NCI-H2107 treated with DMSO at 0.1 percent for 48 hours (cell line): Measurements from ENCODE around the gene FOXD4.
"Not testable (repeated sequence)": the region's sequence is repeated elsewhere in the genome, so short reads cannot be mapped to it uniquely, and the experiment has no call there.

Experiments
- DNase-seq: peaks from one replicate; lab custom pipeline; 2025; ENCODE audit not compliant: unreplicated experiment; lab: John Stamatoyannopoulos, UW

FOXD4 gene

GRCh38 chr9:117995-118467 lies at the start of gene FOXD4:
TSS of gene FOXD4 (minus strand) at chr9:118417. CDS start at chr9:118119, 298 bp downstream.
- DNase-seq: not testable (repeated sequence)

DNA sequence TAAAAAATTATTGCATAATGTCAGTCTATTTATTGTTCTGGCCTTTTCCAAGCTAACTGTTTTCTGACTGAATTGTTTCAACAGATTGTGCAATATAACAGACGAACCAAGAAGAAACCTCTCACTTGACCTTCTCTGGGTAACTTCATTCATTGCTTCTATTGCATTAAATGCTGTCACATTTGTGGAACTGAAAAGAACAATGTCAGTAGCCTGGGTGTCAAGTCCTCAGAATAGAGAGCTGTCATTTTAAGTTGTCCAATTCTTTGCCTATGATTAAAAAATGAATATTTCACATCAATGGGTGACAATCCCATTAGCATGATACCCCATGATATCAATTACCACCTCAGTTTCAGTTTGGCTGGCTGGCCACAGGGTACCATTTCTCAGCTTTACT lies 41.7 kb upstream of the FOXD4 start:
- DNase-seq: not testable (repeated sequence)

DNA sequence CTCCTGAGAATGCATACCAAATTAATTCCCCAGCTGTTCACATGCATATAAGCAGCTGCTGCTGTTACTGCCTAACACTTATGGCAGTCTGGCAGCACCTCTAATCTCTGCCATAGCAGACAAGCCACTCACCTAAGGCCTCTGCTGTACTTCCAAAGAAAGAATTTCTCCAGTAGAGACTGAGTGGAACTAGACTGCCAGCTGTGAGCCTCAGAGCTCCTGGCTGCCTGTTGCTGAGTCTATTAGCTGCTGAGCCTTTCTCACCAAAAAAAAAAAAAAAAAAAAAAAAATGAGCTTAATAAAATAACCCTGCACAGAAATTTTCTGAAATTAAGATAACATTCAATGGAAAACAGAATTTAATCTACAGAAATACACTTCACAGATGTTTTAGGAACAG lies 33.0 kb upstream of the FOXD4 start:
- not testable (repeated sequence) for DNase-seq

DNA sequence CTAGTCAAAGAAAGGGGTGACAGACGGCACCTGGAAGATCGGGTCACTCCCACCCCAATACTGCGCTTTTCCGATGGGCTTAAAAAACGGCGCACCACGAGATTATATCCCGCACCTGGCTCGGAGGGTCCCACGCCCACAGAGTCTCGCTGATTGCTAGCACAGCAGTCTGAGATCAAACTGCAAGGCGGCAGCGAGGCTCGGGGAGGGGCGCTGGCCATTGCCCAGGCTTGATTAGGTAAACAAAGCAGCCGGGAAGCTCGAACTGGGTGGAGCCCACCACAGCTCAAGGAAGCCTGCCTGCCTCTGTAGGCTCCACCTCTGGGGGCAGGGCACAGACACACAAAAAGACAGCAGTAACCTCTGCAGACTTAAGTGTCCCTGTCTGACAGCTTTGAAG lies 21.7 kb upstream of the FOXD4 start:
- not testable (repeated sequence) for DNase-seq

DNA sequence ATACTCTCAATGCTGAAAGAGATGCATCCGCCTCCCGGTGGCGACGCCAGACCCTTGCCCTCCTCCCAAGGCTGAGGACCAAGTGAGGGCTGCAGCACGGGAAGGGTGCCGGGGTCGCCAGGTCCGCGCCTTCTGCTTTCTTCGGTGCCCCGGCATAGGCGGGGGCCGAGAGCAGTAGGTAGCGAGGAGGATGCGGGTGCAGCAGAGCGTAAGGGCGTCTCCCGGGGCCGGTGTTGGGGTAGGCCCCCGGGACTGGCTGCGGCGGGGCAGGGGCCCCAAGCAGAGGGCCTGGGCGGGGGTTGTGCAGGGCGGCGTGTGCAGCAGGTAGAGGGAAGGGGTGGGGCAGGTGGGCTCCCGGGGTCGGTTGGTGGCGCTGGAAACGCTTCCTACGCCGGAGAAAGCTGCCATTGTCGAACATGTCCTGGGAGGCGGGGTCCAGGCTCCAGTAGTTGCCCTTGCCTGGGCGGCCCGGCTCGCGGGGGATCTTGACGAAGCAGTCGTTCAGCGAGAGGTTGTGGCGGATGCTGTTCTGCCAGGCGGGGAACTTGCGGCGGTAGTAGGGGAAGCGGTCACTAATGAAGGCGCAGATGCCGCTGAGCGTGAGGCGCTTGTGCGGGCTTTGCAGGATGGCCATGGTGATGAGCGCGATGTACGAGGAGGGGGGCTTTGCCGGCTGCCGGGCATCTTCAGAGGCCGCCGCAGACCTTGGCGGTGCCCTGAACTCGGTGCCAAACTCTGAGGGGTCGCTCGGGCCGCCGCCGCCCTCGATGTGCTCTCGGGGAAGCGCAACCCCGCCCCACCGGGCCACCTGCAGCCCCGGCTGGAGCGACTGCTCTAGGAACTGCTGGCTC lies 848 bp downstream of the FOXD4 start:
- not testable (repeated sequence) for DNase-seq

DNA sequence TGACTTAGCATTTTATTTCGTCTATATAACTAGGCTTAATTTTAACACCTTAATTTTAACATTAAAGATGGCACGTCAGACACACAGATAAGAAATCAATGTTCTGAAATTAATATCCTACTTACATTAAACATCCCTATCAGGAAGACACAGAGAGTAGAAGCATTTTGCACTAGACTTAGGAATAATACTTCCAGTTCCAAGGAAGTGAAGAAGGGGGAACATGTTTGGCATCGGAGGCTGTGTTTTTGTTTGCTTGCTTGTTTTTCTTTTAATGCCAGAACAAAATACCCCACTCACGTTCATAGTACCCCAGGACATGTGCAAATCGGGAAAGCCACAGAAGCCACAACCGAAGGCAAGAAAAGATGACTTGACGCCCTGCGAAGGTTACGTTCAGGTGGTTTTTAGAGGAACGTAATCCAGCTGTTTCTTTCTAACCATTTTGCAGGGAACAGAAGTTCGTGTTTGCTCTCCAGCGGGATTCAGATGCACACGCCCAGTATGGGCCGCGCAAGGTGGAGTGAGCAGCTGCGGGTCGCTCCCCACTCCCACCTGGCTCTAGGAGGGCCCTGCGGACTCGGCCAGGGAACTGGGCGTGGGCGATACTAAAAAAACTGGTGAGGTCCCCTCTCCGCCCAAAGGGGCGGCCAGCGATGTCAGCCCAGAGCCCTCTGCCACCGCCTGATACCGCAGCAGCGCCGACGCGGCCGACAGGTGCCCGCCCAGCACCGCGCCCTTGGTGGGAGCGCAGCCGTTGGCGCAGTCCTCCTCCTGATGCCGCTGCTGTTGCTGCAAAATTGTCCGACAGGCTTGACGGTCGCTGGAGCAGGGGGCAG lies 1.8 kb downstream of the FOXD4 start:
- DNase-seq: not testable (repeated sequence)

- not testable (repeated sequence) for DNase-seq
Observed at GRCh38 chr9:115118-115451, 3.1 kb downstream of the FOXD4 start.

- DNase-seq: not testable (repeated sequence)
Observed at GRCh38 chr9:114267-115117, 3.7 kb downstream of the FOXD4 start.

DNA sequence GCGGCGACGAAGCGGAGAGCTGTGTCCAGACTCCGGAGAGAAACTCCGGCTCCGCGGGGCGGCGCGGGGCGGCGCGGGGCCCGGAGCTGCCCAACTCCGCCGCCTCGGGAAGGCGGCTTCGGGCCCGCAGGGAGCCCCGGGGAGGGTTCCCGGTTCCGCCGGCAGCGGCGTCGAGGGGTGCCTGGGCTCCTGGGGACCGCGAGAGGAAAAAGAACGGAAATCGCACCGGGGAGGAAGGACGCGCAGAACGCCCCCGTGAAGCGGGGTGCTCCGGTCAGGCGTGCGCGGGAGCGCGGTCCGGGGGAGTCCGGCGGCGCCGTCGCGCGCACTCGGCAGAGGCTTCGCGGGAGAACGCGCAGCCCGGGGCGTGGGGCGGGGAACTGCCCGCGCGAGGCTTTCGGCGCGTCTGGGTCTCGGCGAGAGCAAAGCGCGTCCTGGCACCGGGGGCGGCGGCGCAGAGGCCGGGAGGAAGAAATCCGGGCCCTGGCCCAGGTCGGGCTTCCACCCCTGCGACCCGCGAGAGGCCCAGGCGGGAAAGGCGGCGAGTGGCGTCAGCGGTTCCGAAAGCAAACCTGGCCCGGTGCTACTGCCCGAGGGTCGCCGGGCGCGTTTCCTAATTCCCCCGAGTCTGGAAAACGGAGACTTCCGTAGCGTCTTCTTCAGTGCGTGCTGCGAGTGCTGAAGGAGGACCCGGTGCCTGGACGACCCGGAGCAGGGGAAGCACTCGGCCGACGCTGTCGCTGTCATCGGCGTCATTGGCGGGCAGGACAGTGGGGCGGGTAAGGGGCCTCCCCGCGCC lies 4.5 kb downstream of the FOXD4 start:
- DNase-seq: not testable (repeated sequence)

- not testable (repeated sequence) for DNase-seq
Observed at GRCh38 chr9:112589-113467, 5.4 kb downstream of the FOXD4 start.

GRCh38 chr9:110672-111071 lies 7.5 kb downstream of the FOXD4 start:
- not testable (repeated sequence) for DNase-seq

DNA sequence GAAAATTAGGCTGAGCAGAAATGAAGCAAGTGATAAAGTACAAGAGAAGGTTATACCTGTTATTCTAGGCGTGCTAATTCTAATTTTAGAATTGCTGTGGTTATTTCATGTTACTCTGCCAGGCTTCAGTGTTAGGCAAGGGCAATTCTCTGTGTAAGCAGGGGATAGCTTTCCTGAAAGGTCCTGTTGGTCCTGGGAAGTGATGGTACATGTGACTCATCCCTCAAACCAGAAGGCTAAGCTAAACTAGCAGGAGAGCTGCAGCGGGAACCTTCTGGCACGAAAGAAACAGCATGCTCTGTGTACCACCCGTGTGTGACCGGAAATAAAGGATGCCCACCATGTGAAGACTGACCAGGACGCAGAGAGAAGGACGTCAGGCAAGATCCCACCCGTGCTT lies 8.7 kb downstream of the FOXD4 start:
- DNase-seq: not testable (repeated sequence)

GRCh38 chr9:108742-109495 lies 9.3 kb downstream of the FOXD4 start:
- not testable (repeated sequence) for DNase-seq

DNA sequence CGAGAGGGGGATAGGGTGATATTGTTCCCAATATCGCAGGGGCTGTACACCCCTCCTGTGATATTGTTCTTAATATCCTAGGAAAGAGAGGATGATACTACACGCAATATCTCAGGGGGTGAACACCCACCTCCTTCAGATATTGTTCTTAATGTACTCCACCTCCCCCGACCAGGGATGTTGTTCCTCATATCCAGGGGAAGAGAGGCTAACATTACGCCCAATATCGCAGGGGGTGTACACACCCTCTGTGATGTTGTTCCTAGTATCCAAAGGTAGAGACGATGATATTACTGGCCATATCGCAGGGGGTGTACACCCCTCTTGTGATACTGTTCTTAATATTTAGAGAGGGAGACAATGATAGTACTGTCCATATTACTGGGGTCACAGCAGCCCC lies 12.2 kb downstream of the FOXD4 start:
- not testable (repeated sequence) for DNase-seq

DNA sequence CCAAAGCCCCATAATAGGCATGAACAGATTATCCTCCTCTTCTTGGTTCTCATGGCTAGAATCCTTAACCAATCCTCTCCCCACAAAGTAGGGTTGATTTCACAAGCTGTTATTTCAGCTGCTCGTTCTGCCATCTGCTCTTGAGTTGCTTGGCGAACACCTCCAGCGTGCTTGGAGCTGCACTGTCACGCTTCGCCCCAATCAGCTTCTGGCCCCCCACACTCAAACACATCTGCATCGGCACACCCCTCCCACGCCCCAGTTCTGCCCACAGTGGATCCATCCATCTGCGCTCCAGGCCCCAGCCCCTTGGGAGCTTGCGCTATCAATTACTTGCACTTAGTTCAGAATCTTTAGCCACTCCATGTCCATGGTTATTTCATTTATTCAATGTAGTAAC lies 17.8 kb downstream of the FOXD4 start:
- not testable (repeated sequence) for DNase-seq

DNA sequence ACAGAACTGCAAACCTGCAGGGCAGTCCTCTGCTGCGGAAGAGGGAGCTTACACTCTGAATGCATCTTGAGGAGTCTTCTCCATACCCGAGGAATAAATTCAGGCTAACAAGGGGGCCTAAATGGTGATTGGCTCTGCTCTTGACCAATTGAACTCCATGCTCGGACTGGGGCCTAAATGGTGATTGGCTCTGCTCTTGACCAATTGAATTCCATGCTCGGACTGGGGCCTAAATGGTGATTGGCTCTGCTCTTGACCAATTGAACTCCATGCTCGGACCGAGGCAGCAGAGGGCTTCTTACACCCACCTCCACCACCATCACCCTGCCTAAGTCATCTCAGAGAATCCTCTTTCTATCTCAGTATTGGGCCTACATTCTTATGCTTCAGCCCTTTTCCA lies 18.4 kb downstream of the FOXD4 start:
- DNase-seq: not testable (repeated sequence)

DNA sequence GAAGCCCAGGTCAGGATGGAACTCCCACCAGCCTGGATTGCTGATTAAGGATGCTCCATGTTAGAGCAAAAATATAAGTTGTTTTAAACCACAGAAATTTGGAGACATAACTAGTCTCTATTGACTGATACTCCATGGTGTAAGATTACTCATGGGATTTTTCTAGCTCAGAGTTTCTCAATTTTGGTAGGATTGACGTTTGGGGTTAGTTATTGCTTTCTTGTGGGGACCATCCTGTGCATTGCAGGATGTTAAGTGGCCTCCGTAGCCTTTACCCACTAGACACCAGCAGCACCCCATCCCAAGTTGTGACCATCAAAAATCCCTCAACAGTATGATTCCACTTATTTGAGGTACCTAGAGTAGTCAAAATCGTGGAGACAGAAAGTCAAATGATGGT lies 19.4 kb downstream of the FOXD4 start:
- not testable (repeated sequence) for DNase-seq

- not testable (repeated sequence) for DNase-seq
Observed at GRCh38 chr9:94992-95391, 23.2 kb downstream of the FOXD4 start.
